Gastroesophageal sphincter (tissue), 3 donors: ENCODE measurements around the gene NFATC3.
"Not testable (repeated sequence)": the region's sequence is repeated elsewhere in the genome, so short reads cannot be mapped to it uniquely, and the experiment has no call there.

Experiments used
- POLR2A ChIP-seq, 2 donors: fragments of 450-650 bp; IDR thresholded peaks; one replicate each; pipeline ENCODE4 v1.6.1; 2017; ENCODE audit warnings: antibody characterized with exemption in 2 of 2, mild to moderate bottlenecking in 2 of 2, moderate library complexity in 1 of 2
- TF ChIP-seq, protein P1 (sequence below), 4 experiments: fragments of 200-600 bp in 2 of 4; fragments of 450-650 bp in 2 of 4; sonication (generic) in 1 of 4; IDR thresholded peaks; one replicate each; pipeline ENCODE4 v1.5.1; 2017 to 2019; ENCODE audit warnings: antibody characterized with exemption in 4 of 4, mild to moderate bottlenecking in 2 of 4, moderate library complexity in 2 of 4

DNA sequence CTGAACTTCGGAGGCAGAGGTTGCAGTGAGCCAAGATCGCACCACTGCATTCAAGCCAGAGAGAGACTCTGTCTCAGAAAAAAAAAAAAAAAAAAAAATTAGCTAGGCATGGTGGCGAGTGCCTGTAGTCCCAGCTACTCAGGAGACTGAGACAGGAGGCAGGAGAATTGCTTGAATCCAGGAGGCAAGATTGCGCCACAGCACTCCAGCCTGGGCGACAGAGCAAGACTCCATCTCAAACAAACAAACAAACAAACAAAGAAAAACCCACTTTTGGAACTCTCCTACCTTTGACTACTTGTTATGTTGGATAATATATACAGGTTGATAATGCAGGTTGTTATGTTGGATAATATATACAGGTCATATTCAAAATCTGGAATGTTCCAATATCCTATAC, 35.3 kb downstream of the NFATC3 start:
- TF ChIP-seq, protein P1, sequence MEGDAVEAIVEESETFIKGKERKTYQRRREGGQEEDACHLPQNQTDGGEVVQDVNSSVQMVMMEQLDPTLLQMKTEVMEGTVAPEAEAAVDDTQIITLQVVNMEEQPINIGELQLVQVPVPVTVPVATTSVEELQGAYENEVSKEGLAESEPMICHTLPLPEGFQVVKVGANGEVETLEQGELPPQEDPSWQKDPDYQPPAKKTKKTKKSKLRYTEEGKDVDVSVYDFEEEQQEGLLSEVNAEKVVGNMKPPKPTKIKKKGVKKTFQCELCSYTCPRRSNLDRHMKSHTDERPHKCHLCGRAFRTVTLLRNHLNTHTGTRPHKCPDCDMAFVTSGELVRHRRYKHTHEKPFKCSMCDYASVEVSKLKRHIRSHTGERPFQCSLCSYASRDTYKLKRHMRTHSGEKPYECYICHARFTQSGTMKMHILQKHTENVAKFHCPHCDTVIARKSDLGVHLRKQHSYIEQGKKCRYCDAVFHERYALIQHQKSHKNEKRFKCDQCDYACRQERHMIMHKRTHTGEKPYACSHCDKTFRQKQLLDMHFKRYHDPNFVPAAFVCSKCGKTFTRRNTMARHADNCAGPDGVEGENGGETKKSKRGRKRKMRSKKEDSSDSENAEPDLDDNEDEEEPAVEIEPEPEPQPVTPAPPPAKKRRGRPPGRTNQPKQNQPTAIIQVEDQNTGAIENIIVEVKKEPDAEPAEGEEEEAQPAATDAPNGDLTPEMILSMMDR (IDR thresholded peaks at IDR 0.05), result not testable (repeated sequence)
- TF ChIP-seq POLR2A (IDR thresholded peaks at IDR 0.05), result not testable (repeated sequence)
